Parathyroid adenoma (tissue), 2 donors: ENCODE results near the gene VEPH1.
A peak's percentile ranks its signal among the peaks of the same experiment; 100 is the strongest.

Experiments used
- H2AFZ ChIP-seq: fragments of 300-600 bp; sonication (generic); one replicate; pipeline ENCODE4 v1.7.0; 2017; ENCODE audit warnings: antibody characterized with exemption, mild to moderate bottlenecking
- H3K27ac ChIP-seq: fragments of 300-600 bp; sonication (generic); one replicate; pipeline ENCODE4 v1.7.0; 2017
- H3K27me3 ChIP-seq: fragments of 300-600 bp; sonication (generic); one replicate; pipeline ENCODE4 v1.7.0; 2017; ENCODE audit warnings: low read length; ENCODE audit not compliant: control insufficient read depth, insufficient read depth
- H3K36me3 ChIP-seq: fragments of 300-600 bp; sonication (generic); one replicate; pipeline ENCODE4 v1.7.0; 2017; ENCODE audit warnings: low read length; ENCODE audit not compliant: control insufficient read depth, insufficient read depth
- H3K4me1 ChIP-seq: fragments of 300-600 bp; sonication (generic); one replicate; pipeline ENCODE4 v1.7.0; 2017; ENCODE audit warnings: control low read depth
- H3K4me2 ChIP-seq: fragments of 300-600 bp; sonication (generic); one replicate; pipeline ENCODE4 v1.7.0; 2017; ENCODE audit warnings: low read length
- H3K4me3 ChIP-seq: fragments of 300-600 bp; sonication (generic); one replicate; pipeline ENCODE4 v1.7.0; 2017; ENCODE audit warnings: low read depth, low read length
- H3K79me2 ChIP-seq: fragments of 300-600 bp; sonication (generic); one replicate; pipeline ENCODE4 v1.7.0; 2017; ENCODE audit warnings: control low read depth
- H3K9ac ChIP-seq: fragments of 300-600 bp; sonication (generic); one replicate; pipeline ENCODE4 v1.7.0; 2017; ENCODE audit warnings: mild to moderate bottlenecking
- H3K9me3 ChIP-seq: fragments of 300-600 bp; sonication (generic); one replicate; pipeline ENCODE4 v1.7.0; 2017; ENCODE audit warnings: low read length; ENCODE audit not compliant: control insufficient read depth
- CTCF ChIP-seq: fragments of 300-600 bp; sonication (generic); IDR thresholded peaks from one replicate; pipeline ENCODE4 v1.7.0; 2017; ENCODE audit warnings: antibody characterized with exemption, mild to moderate bottlenecking
- donor health status: primary hyperparathyroidism.

Gene VEPH1

DNA sequence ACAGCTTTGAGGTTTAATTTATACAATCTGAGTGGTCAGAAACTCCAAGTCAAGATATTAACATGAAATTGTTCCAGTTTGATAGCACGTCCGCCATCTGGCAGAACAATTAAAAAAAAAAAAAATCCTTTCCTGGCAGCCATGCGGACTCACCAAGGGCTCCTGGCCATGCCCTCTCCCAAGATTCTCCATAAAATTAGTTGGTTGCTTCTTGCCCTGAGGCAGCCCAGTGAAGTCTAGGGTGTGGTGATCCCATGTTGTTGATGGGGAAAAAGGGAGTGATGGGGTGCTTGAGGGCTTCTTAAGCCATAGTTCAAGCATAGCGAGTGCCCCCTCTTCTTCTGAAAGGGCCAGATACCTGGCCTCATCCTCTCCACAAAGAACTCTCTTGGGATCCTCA lies 261.6 kb downstream of the VEPH1 start:
- Histone ChIP-seq H3K27ac (no peak overlapping the region), H3K4me2 (no peak overlapping the region), H3K79me2 (no peaks in the 10 kb centered on the region), H3K9ac (no peak overlapping the region), H3K9me3 (no peaks in the 10 kb centered on the region), H2AFZ (no peak overlapping the region), H3K36me3 (no peaks in the 10 kb centered on the region), H3K27me3 (no peaks in the 10 kb centered on the region), H3K4me1 (no peaks in the 10 kb centered on the region), H3K4me3 (no peak overlapping the region)
- no peak for TF ChIP-seq CTCF

GRCh38 chr3:157240408-157240807 lies 262.8 kb downstream of the VEPH1 start:
- no peaks in the 10 kb centered on the region for H3K79me2 ChIP-seq
- H3K4me1 ChIP-seq = no peaks in the 10 kb centered on the region
- H2AFZ ChIP-seq = no peak overlapping the region
- H3K4me3 ChIP-seq = no peak overlapping the region
- H3K36me3 ChIP-seq = no peaks in the 10 kb centered on the region
- no peaks in the 10 kb centered on the region for H3K9me3 ChIP-seq
- no peak for TF ChIP-seq CTCF
- H3K9ac ChIP-seq = no peak overlapping the region
- H3K4me2 ChIP-seq = no peak overlapping the region
- H3K27me3 ChIP-seq = no peaks in the 10 kb centered on the region
- H3K27ac ChIP-seq = no peak overlapping the region

- H3K27me3 ChIP-seq = no peaks in the 10 kb centered on the region
- no peak overlapping the region for H3K9ac ChIP-seq
- no peak overlapping the region for H3K27ac ChIP-seq
- H3K4me1 ChIP-seq = no peaks in the 10 kb centered on the region
- no peaks in the 10 kb centered on the region for H3K36me3 ChIP-seq
- no peaks in the 10 kb centered on the region for H3K9me3 ChIP-seq
- no peak overlapping the region for H2AFZ ChIP-seq
- H3K4me2 ChIP-seq = no peak overlapping the region
- no peak overlapping the region for H3K4me3 ChIP-seq
- H3K79me2 ChIP-seq = no peaks in the 10 kb centered on the region
- peak; percentile 80 for TF ChIP-seq CTCF
Measured at GRCh38 chr3:157239082-157239704, 264.0 kb downstream of the VEPH1 start.

DNA sequence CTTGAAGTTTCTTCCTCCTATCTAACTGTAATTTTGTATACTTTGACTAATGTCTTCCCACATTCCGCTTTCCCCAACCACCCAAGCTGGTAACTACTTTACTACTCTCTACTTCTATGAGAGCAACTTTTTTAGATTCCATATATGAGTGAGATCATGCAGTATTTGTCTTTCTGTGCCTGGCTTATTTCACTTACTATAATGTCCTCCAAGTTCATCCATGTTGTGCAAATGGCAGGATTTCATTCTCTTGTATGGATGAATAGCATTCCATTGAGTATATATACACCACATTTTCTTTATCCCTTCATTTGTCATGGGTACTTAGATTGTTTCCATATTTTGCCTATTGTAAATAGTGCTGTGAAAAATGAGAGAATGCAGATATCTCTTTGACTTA lies 264.8 kb downstream of the VEPH1 start:
- no peak overlapping the region for H2AFZ ChIP-seq
- H3K79me2 ChIP-seq = no peaks in the 10 kb centered on the region
- H3K4me3 ChIP-seq = no peak overlapping the region
- TF ChIP-seq CTCF = no peak
- no peaks in the 10 kb centered on the region for H3K27me3 ChIP-seq
- H3K36me3 ChIP-seq = no peaks in the 10 kb centered on the region
- H3K4me2 ChIP-seq = no peak overlapping the region
- H3K27ac ChIP-seq = no peak overlapping the region
- H3K9me3 ChIP-seq = no peaks in the 10 kb centered on the region
- H3K9ac ChIP-seq = no peak overlapping the region
- no peaks in the 10 kb centered on the region for H3K4me1 ChIP-seq

GRCh38 chr3:157237886-157238285 lies 265.3 kb downstream of the VEPH1 start:
- no peaks in the 10 kb centered on the region for H3K36me3 ChIP-seq
- H3K79me2 ChIP-seq = no peaks in the 10 kb centered on the region
- no peaks in the 10 kb centered on the region for H3K4me1 ChIP-seq
- no peaks in the 10 kb centered on the region for H3K9me3 ChIP-seq
- no peaks in the 10 kb centered on the region for H3K27me3 ChIP-seq
- no peak overlapping the region for H2AFZ ChIP-seq
- TF ChIP-seq CTCF = no peak
- no peak overlapping the region for H3K4me2 ChIP-seq
- H3K27ac ChIP-seq = no peak overlapping the region
- no peak overlapping the region for H3K4me3 ChIP-seq
- no peak overlapping the region for H3K9ac ChIP-seq
